Caco-2 (cell line): ENCODE data around the gene CX3CL1. TPM values are rescaled to one million over a fixed set of nuclear protein-coding genes. Genes with fewer than 3 reads are reported as not detected.
A peak's percentile ranks its signal among the peaks of the same experiment; 100 is the strongest.

ENCODE experiments used
- BruUV-seq: library from RNA; stranded (reverse); fragments of 400-500 nt; replicated peaks from 2 replicates; lab custom pipeline; 2021; lab: Mats Ljungman, UMichigan
- CTCF ChIA-PET: fragments of 300-600 bp; sonication (Branson Sonifier 250); formaldehyde crosslinking; loops from one replicate; lab custom pipeline; 2022; ENCODE audit warnings: antibody characterized with exemption; lab: Charles Lee
- POLR2A ChIA-PET: fragments of 300-600 bp; sonication (Branson Sonifier 250); formaldehyde crosslinking; loops from one replicate; lab custom pipeline; 2022; ENCODE audit warnings: antibody characterized with exemption; lab: Charles Lee
- DNase-seq, 2 experiments: peaks; one replicate each; pipeline versions ENCODE4 v3.0.0 to v3.0.0-alpha.2; 2020 to 2022
- H3K27me3 ChIP-seq: replicated peaks from 2 replicates; pipeline ENCODE4 v1.6.0; 2011; ENCODE audit warnings: low read length; ENCODE audit not compliant: control insufficient read depth, insufficient read depth
- H3K36me3 ChIP-seq: 2 replicates; pipeline ENCODE4 v1.5.1; 2011; ENCODE audit warnings: low read length; ENCODE audit not compliant: control insufficient read depth, insufficient read depth
- H3K4me1 ChIP-seq: fragments of 250-450 bp; sonication (Bioruptor Pico); 2 replicates; pipeline ENCODE4 v1.5.1; 2020; ENCODE audit warnings: mild to moderate bottlenecking
- H3K4me3 ChIP-seq: 2 replicates; pipeline ENCODE4 v1.5.1; 2011; ENCODE audit warnings: low read depth, mild to moderate bottlenecking, control low read depth, low read length
- H3K9me3 ChIP-seq: fragments of 250-450 bp; sonication (Bioruptor Pico); 2 replicates; pipeline ENCODE4 v1.5.1; 2020; ENCODE audit warnings: mild to moderate bottlenecking, moderate library complexity
- H3K27ac Mint-ChIP-seq: one replicate; pipeline ENCODE4 v1.8.0; 2022; ENCODE audit warnings: mixed read lengths; ENCODE audit not compliant: unreplicated experiment
- H3K27me3 Mint-ChIP-seq: one replicate; pipeline ENCODE4 v1.8.0; 2022; ENCODE audit warnings: mixed read lengths; ENCODE audit not compliant: insufficient read depth, unreplicated experiment
- H3K36me3 Mint-ChIP-seq: one replicate; pipeline ENCODE4 v1.8.0; 2022; ENCODE audit warnings: mild to moderate bottlenecking, mixed read lengths; ENCODE audit not compliant: insufficient read depth, unreplicated experiment
- H3K4me1 Mint-ChIP-seq: one replicate; pipeline ENCODE4 v1.8.0; 2022; ENCODE audit warnings: low read depth, mixed read lengths; ENCODE audit not compliant: unreplicated experiment
- H3K4me3 Mint-ChIP-seq: one replicate; pipeline ENCODE4 v1.8.0; 2022; ENCODE audit warnings: mild to moderate bottlenecking, moderate library complexity, mixed read lengths; ENCODE audit not compliant: unreplicated experiment
- H3K9me3 Mint-ChIP-seq: one replicate; pipeline ENCODE4 v1.8.0; 2022; ENCODE audit warnings: mixed read lengths; ENCODE audit not compliant: unreplicated experiment
- CTCF ChIP-seq, 2 experiments: fragments of 200-600 bp in 1 of 2; IDR thresholded peaks; 1 replicate in 1 of 2; 2 replicates in 1 of 2; pipeline versions ENCODE4 v1.5.1 to v1.8.0; 2011 to 2022; ENCODE audit warnings: antibody characterized with exemption in 1 of 2, control low read depth in 1 of 2, inconsistent platforms in 1 of 2, low read depth in 1 of 2, low read length in 1 of 2, mild to moderate bottlenecking in 1 of 2, moderate library complexity in 1 of 2; ENCODE audit not compliant: insufficient read depth in 1 of 2, severe bottlenecking in 1 of 2, unreplicated experiment in 1 of 2
- intact Hi-C: fragments of 100-400 bp; cut with micrococcal nuclease; formaldehyde crosslinking; loops from one replicate; pipeline ENCODE4 v1.10.0; 2022; ENCODE audit not compliant: unreplicated experiment
- total RNA-seq: library from RNA; stranded (reverse); gene quantifications from 2 replicates; pipeline ENCODE4 v1.2.3, GENCODE V29; 2022

Gene CX3CL1
- total RNA-seq, 1 experiment from 2014 or later = not detected

- intact Hi-C loops = no loop called here
These were observed 52.3 kb downstream of the CX3CL1 start for GRCh38 chr16:57424583-57424982.

GRCh38 chr16:57426356-57426755 is 54.1 kb downstream of the CX3CL1 start:
- BruUV-seq = no TSS peak
- POLR2A ChIA-PET = no interaction called here
- Histone ChIP-seq H3K36me3 (peaks cover 5% of the 10 kb centered on the region; the same call in 1 of the 2 replicates), H3K4me3 (no peak overlapping the region), H3K9me3 (no peaks in the 10 kb centered on the region), H3K4me1 (no peaks in the 10 kb centered on the region), H3K27me3 (no peaks in the 10 kb centered on the region)
- DNase-seq = peak in 1 of 2 experiments; percentile 23
- H3K4me3 Mint-ChIP-seq = no peak overlapping the region
- peaks cover 35% of the 10 kb centered on the region for H3K36me3 Mint-ChIP-seq
- CTCF ChIA-PET = interaction anchor here (0.7 to 1.1 kb wide), 3 partner anchors 9 to 126 kb away, joined by 3 read pairs; no protein-coding TSS in a partner anchor
- H3K9me3 Mint-ChIP-seq = no peaks in the 10 kb centered on the region
- no peak for TF ChIP-seq CTCF (IDR thresholded peaks at IDR 0.05; ENCODE audit: insufficient read depth in 1 of 2, low read depth in 1 of 2, low read length in 1 of 2, severe bottlenecking in 1 of 2, unreplicated experiment in 1 of 2)
- H3K27ac Mint-ChIP-seq = no peak overlapping the region
- intact Hi-C loops = no loop called here
- peaks cover 8% of the 10 kb centered on the region for H3K4me1 Mint-ChIP-seq
- H3K27me3 Mint-ChIP-seq = no peaks in the 10 kb centered on the region

More at GRCh38 chr16:57424583-57424982, 52.3 kb downstream of the CX3CL1 start:
- ChIA-PET POLR2A (no interaction called here), CTCF (interaction anchor here (0.7 to 1.2 kb wide), 3 partner anchors 16 to 124 kb away, joined by 4 to 5 read pairs (median 4); partner anchors contain the start of genes CIAPIN1 and COQ9)
- Mint-ChIP-seq H3K27ac (no peak overlapping the region), H3K9me3 (no peaks in the 10 kb centered on the region), H3K36me3 (peaks cover 17% of the 10 kb centered on the region), H3K4me1 (peaks cover 9% of the 10 kb centered on the region), H3K4me3 (no peak overlapping the region), H3K27me3 (no peaks in the 10 kb centered on the region)
- no peaks in the 10 kb centered on the region for H3K9me3 ChIP-seq
- no peaks in the 10 kb centered on the region for H3K4me1 ChIP-seq
- no TSS peak for BruUV-seq
- peak in 1 of 2 experiments; percentile 12 for DNase-seq
- TF ChIP-seq CTCF (IDR thresholded peaks at IDR 0.05; ENCODE audit: insufficient read depth in 1 of 2, low read depth in 1 of 2, low read length in 1 of 2, severe bottlenecking in 1 of 2, unreplicated experiment in 1 of 2) = no peak
- H3K36me3 ChIP-seq = 0 out of 2 replicates have a peak, but pooled peaks cover 3% of the 10 kb centered on the region
- no peak overlapping the region for H3K4me3 ChIP-seq
- H3K27me3 ChIP-seq = no peaks in the 10 kb centered on the region

- Histone ChIP-seq H3K36me3 (peaks cover 5% of the 10 kb centered on the region; the same call in 1 of the 2 replicates), H3K4me1 (no peaks in the 10 kb centered on the region), H3K27me3 (no peaks in the 10 kb centered on the region), H3K4me3 (no peak overlapping the region), H3K9me3 (no peaks in the 10 kb centered on the region)
- no peak for TF ChIP-seq CTCF (IDR thresholded peaks at IDR 0.05; ENCODE audit: insufficient read depth in 1 of 2, low read depth in 1 of 2, low read length in 1 of 2, severe bottlenecking in 1 of 2, unreplicated experiment in 1 of 2)
- peaks cover 44% of the 10 kb centered on the region for H3K36me3 Mint-ChIP-seq
- no peaks in the 10 kb centered on the region for H3K9me3 Mint-ChIP-seq
- no peaks in the 10 kb centered on the region for H3K27me3 Mint-ChIP-seq
- intact Hi-C loops = no loop called here
- CTCF ChIA-PET = interaction anchor here (1.1 kb wide), 1 partner anchor 35 kb away, joined by 3 read pairs; no protein-coding TSS in a partner anchor
- no peak overlapping the region for H3K4me3 Mint-ChIP-seq
- H3K4me1 Mint-ChIP-seq = peaks cover 5% of the 10 kb centered on the region
- H3K27ac Mint-ChIP-seq = no peak overlapping the region
- POLR2A ChIA-PET = no interaction called here
- peak in 1 of 2 experiments; percentile 21 for DNase-seq
- no TSS peak for BruUV-seq
These were observed 55.0 kb downstream of the CX3CL1 start for GRCh38 chr16:57427307-57427706.
